Activated naive CD8-positive, alpha-beta T cell (primary cell): ENCODE data around the gene NKX2-3.

Experiments
- H3K27ac Mint-ChIP-seq: one replicate; pipeline ENCODE4 v1.8.0; 2021; ENCODE audit warnings: mixed read lengths
- H3K27me3 Mint-ChIP-seq: one replicate; pipeline ENCODE4 v1.8.0; 2021; ENCODE audit warnings: mixed read lengths
- H3K36me3 Mint-ChIP-seq: one replicate; pipeline ENCODE4 v1.8.0; 2021; ENCODE audit warnings: mixed read lengths
- H3K4me1 Mint-ChIP-seq: one replicate; pipeline ENCODE4 v1.8.0; 2021; ENCODE audit warnings: low read depth, mixed read lengths
- H3K4me3 Mint-ChIP-seq: one replicate; pipeline ENCODE4 v1.8.0; 2021; ENCODE audit warnings: mild to moderate bottlenecking, mixed read lengths
- H3K9me3 Mint-ChIP-seq: one replicate; pipeline ENCODE4 v1.8.0; 2021; ENCODE audit warnings: low read depth, mixed read lengths

NKX2-3 gene

GRCh38 chr10:99540657-99541531 lies 8.2 kb downstream of the NKX2-3 start:
- H3K9me3 Mint-ChIP-seq = no peaks in the 10 kb centered on the region
- H3K4me1 Mint-ChIP-seq = peaks cover 12% of the 10 kb centered on the region
- H3K27me3 Mint-ChIP-seq = peaks cover 49% of the 10 kb centered on the region
- no peak overlapping the region for H3K4me3 Mint-ChIP-seq
- H3K27ac Mint-ChIP-seq = no peak overlapping the region
- no peaks in the 10 kb centered on the region for H3K36me3 Mint-ChIP-seq

GRCh38 chr10:99544322-99544721 lies 11.6 kb downstream of the NKX2-3 start:
- no peak overlapping the region for H3K27ac Mint-ChIP-seq
- peaks cover 30% of the 10 kb centered on the region for H3K27me3 Mint-ChIP-seq
- H3K9me3 Mint-ChIP-seq = no peaks in the 10 kb centered on the region
- no peaks in the 10 kb centered on the region for H3K36me3 Mint-ChIP-seq
- no peak overlapping the region for H3K4me3 Mint-ChIP-seq
- H3K4me1 Mint-ChIP-seq = peaks cover 3% of the 10 kb centered on the region

DNA sequence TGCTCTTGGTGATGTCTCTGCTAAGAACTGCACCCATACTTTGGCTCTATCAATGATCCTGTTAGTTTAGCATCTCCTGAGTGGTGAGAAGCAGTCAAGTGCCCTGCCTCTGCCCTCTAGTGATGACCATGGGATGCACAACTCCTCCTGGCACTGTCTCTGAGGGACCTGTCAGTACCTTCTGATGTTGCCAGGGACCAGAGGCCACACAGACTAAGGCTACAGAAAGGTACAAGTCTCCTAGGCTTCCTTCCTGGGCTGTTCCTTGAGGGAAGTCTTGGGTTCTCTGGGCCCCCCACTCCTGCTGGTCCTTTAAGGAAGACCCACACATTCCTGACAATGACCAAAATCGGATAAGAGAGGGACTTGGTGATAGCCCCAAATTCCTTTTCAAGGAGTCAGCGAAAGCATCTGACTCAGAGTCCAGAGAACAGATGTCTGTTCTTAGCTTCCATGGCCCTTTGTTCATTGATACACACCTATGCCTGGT lies 15.3 kb downstream of the NKX2-3 start:
- no peak overlapping the region for H3K4me3 Mint-ChIP-seq
- H3K9me3 Mint-ChIP-seq = no peaks in the 10 kb centered on the region
- H3K36me3 Mint-ChIP-seq = no peaks in the 10 kb centered on the region
- H3K27ac Mint-ChIP-seq = no peak overlapping the region
- no peaks in the 10 kb centered on the region for H3K4me1 Mint-ChIP-seq
- peaks cover 22% of the 10 kb centered on the region for H3K27me3 Mint-ChIP-seq

GRCh38 chr10:99551158-99551557 lies 18.4 kb downstream of the NKX2-3 start:
- H3K27me3 Mint-ChIP-seq = peaks cover 21% of the 10 kb centered on the region

DNA sequence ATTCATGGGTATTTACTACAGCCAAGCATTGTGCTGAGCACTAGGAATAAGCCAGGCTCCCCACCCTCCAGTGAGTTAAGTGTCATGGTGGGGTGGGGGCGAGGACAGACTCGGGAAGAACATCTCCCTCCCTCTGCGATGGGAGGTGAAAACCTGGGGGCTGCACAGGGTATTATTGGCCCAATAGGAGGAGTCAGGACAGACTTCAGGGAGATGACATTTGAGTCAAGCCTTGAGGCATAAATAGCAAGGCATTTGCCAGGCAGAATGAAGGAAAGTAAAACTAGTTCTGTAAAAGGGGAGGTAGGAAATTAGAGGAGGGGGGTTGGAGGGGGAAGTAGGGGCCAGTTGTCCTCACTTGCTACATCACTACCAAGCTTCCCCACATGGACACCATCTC lies 18.9 kb downstream of the NKX2-3 start:
- peaks cover 6% of the 10 kb centered on the region for H3K4me1 Mint-ChIP-seq
- no peak overlapping the region for H3K4me3 Mint-ChIP-seq
- peaks cover 20% of the 10 kb centered on the region for H3K27me3 Mint-ChIP-seq
- H3K9me3 Mint-ChIP-seq = no peaks in the 10 kb centered on the region
- H3K27ac Mint-ChIP-seq = no peak overlapping the region
- no peaks in the 10 kb centered on the region for H3K36me3 Mint-ChIP-seq

More at GRCh38 chr10:99551158-99551557, 18.4 kb downstream of the NKX2-3 start:
- H3K4me1 Mint-ChIP-seq = peaks cover 4% of the 10 kb centered on the region
- H3K4me3 Mint-ChIP-seq = no peak overlapping the region
- H3K9me3 Mint-ChIP-seq = no peaks in the 10 kb centered on the region
- H3K36me3 Mint-ChIP-seq = no peaks in the 10 kb centered on the region
- no peak overlapping the region for H3K27ac Mint-ChIP-seq

DNA sequence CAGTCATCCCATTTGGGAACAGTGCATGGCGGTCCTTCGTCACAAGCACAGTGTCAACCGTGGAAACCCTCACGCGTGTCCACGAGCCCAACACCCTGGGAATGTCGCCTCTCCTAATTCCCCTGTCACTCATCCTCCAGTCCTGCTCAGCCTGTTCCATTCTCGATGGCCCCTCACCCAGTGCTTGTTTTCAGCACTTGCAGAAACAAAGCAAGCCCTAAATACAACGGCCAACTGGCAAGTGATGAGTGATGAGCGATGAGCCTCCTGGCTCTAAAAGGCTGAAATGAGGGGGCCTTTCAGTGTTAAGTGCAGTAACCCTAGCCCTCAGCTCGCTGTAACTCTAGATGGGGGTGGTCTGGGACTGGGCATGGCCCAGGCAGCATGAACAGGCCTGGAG lies 22.6 kb downstream of the NKX2-3 start:
- no peaks in the 10 kb centered on the region for H3K9me3 Mint-ChIP-seq
- H3K4me1 Mint-ChIP-seq = peaks cover 6% of the 10 kb centered on the region
- no peak overlapping the region for H3K4me3 Mint-ChIP-seq
- H3K27me3 Mint-ChIP-seq = peaks cover 27% of the 10 kb centered on the region
- H3K27ac Mint-ChIP-seq = no peak overlapping the region
- H3K36me3 Mint-ChIP-seq = no peaks in the 10 kb centered on the region

- H3K4me1 Mint-ChIP-seq = peaks cover 6% of the 10 kb centered on the region
- peak overlapping the region; percentile 3 for H3K27ac Mint-ChIP-seq
- H3K36me3 Mint-ChIP-seq = no peaks in the 10 kb centered on the region
- no peaks in the 10 kb centered on the region for H3K9me3 Mint-ChIP-seq
- H3K4me3 Mint-ChIP-seq = no peak overlapping the region
- H3K27me3 Mint-ChIP-seq = peaks cover 24% of the 10 kb centered on the region
Observed at GRCh38 chr10:99555825-99556523, 23.2 kb downstream of the NKX2-3 start.

DNA sequence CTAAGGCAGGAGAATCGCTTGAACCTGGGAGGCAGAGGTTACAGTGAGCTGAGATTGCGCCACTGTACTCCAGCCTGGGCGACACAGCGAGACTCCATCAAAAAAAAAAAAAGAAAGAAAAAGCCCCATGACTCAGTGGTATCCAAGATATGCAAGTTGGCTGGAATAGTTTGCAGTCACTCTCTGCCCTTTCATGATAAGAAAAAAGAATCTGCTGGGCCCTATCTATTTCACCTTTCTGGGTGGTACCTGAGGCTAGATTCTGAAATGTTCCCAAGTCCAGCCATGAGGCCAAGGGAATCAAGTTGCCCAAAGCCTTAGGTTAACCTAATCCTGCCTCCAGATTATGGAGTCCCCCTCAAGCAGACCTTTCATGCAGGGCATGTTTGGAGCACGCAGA lies 24.3 kb downstream of the NKX2-3 start:
- H3K9me3 Mint-ChIP-seq = no peaks in the 10 kb centered on the region

GRCh38 chr10:99558708-99559107 lies 26.0 kb downstream of the NKX2-3 start:
- Mint-ChIP-seq H3K9me3 (no peaks in the 10 kb centered on the region), H3K27me3 (peaks cover 23% of the 10 kb centered on the region), H3K4me1 (peaks cover 6% of the 10 kb centered on the region), H3K27ac (no peak overlapping the region), H3K36me3 (no peaks in the 10 kb centered on the region), H3K4me3 (no peak overlapping the region)

More for the DNA sequence above, 24.3 kb downstream of the NKX2-3 start:
- Mint-ChIP-seq H3K4me3 (no peak overlapping the region), H3K27ac (no peak overlapping the region), H3K36me3 (no peaks in the 10 kb centered on the region), H3K27me3 (peaks cover 22% of the 10 kb centered on the region), H3K4me1 (peaks cover 6% of the 10 kb centered on the region)

GRCh38 chr10:99560277-99561126 lies 27.8 kb downstream of the NKX2-3 start:
- peaks cover 12% of the 10 kb centered on the region for H3K27me3 Mint-ChIP-seq
- no peaks in the 10 kb centered on the region for H3K9me3 Mint-ChIP-seq
- H3K27ac Mint-ChIP-seq = no peak overlapping the region
- no peaks in the 10 kb centered on the region for H3K36me3 Mint-ChIP-seq
- peaks cover 6% of the 10 kb centered on the region for H3K4me1 Mint-ChIP-seq
- no peak overlapping the region for H3K4me3 Mint-ChIP-seq

DNA sequence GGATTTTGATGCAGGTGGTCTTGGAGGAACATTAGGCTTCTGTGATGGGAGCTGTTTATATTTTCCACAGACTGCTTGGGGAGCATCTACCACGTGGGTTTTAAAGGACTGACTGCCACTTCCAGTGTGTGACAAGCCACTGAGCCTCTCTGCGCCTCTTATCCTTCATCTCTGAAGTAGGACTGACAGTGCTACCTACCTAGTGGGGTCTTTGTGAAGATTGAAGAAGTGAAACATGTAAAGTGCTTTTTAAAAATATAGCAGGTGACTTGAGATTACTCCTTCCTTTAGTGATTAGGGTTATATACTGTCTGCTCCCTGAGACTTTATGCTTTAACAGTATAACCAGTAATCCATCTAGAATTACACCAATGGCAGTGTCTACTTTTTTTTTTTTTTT lies 29.9 kb downstream of the NKX2-3 start:
- Mint-ChIP-seq H3K4me3 (no peak overlapping the region), H3K36me3 (no peaks in the 10 kb centered on the region), H3K27me3 (peaks cover 20% of the 10 kb centered on the region), H3K27ac (no peak overlapping the region), H3K4me1 (no peaks in the 10 kb centered on the region), H3K9me3 (no peaks in the 10 kb centered on the region)

DNA sequence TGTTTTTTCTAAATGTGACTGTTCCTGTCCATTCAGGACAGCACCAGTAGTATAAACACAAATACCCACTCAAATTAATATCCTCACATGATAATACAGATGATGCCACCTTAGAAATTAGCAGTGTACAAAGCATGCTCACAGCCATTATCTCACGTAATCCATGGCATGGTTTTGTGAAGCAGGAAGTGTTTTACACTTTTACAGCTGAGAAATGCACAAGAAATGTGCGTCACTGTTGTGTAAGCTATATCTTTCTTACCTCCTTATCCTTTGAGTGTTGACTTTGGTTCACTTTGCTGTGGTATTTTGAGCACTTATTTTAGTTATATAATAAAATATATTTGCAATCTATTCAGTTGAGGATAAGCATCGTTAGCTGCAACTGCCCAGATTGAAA lies 31.6 kb downstream of the NKX2-3 start:
- no peaks in the 10 kb centered on the region for H3K36me3 Mint-ChIP-seq
- no peaks in the 10 kb centered on the region for H3K9me3 Mint-ChIP-seq
- no peak overlapping the region for H3K4me3 Mint-ChIP-seq
- no peak overlapping the region for H3K27ac Mint-ChIP-seq
- no peaks in the 10 kb centered on the region for H3K4me1 Mint-ChIP-seq
- peaks cover 18% of the 10 kb centered on the region for H3K27me3 Mint-ChIP-seq

- no peaks in the 10 kb centered on the region for H3K9me3 Mint-ChIP-seq
- no peaks in the 10 kb centered on the region for H3K4me1 Mint-ChIP-seq
- H3K36me3 Mint-ChIP-seq = no peaks in the 10 kb centered on the region
- no peak overlapping the region for H3K4me3 Mint-ChIP-seq
- no peak overlapping the region for H3K27ac Mint-ChIP-seq
- H3K27me3 Mint-ChIP-seq = peaks cover 18% of the 10 kb centered on the region
Observed at GRCh38 chr10:99565166-99565565, 32.4 kb downstream of the NKX2-3 start.

GRCh38 chr10:99569253-99569939 lies 36.7 kb downstream of the NKX2-3 start:
- no peak overlapping the region for H3K4me3 Mint-ChIP-seq
- peaks cover 3% of the 10 kb centered on the region for H3K36me3 Mint-ChIP-seq
- H3K27me3 Mint-ChIP-seq = peaks cover 12% of the 10 kb centered on the region
- no peaks in the 10 kb centered on the region for H3K9me3 Mint-ChIP-seq
- no peak overlapping the region for H3K27ac Mint-ChIP-seq
- no peaks in the 10 kb centered on the region for H3K4me1 Mint-ChIP-seq
